ENCODE results near the gene BARD1. TPM values are rescaled to one million over a fixed set of nuclear protein-coding genes. Genes with fewer than 3 reads are reported as not detected.
"Not testable (repeated sequence)": the region's sequence is repeated elsewhere in the genome, so short reads cannot be mapped to it uniquely, and the experiment has no call there.

BARD1 gene
- total RNA-seq, 1 donor from 2014 or later = 8.4 TPM

GRCh38 chr2:214699236-214699635, 110.2 kb downstream of the BARD1 start:
- no peak for DNase-seq (ENCODE audit: missing footprints)
- intact Hi-C loops (cut with DNase I) = no loop called here
- no peak for ATAC-seq

GRCh38 chr2:214696681-214697080, 112.8 kb downstream of the BARD1 start:
- ATAC-seq = no peak
- intact Hi-C loops (cut with DNase I) = no loop called here
- DNase-seq (ENCODE audit: missing footprints) = peak; percentile 15

GRCh38 chr2:214695789-214696188, 113.7 kb downstream of the BARD1 start:
- intact Hi-C loops (cut with DNase I) = no loop called here
- ATAC-seq (no peak), DNase-seq (ENCODE audit: missing footprints) (no peak)

- intact Hi-C loops (cut with DNase I); ATAC-seq; DNase-seq (ENCODE audit: missing footprints): not testable (repeated sequence)
Measured at GRCh38 chr2:214683557-214683956, 125.9 kb downstream of the BARD1 start.

- no peak for DNase-seq (ENCODE audit: missing footprints)
- ATAC-seq = no peak
Measured at GRCh38 chr2:214679736-214680135, 129.7 kb downstream of the BARD1 start.

GRCh38 chr2:214676421-214677089, 132.9 kb downstream of the BARD1 start:
- intact Hi-C loops (cut with DNase I) = no loop called here
- DNase-seq (ENCODE audit: missing footprints) = no peak
- ATAC-seq = no peak

More at GRCh38 chr2:214679736-214680135, 129.7 kb downstream of the BARD1 start:
- intact Hi-C loops (cut with DNase I) = no loop called here

Data from Right ventricle myocardium inferior (tissue), 1 donor.